Islet of Langerhans (tissue), 1 donor: ENCODE data around the gene STOML1.

Source experiments
- FAIRE-seq: peaks from one replicate; lab custom pipeline; 2011; peaks lifted over from hg19 to GRCh38; lab: Jason Lieb, UNC

Gene STOML1

GRCh38 chr15:74019734-74020133 is 27.6 kb upstream of the STOML1 start:
- no peak for FAIRE-seq

GRCh38 chr15:74013374-74013894 is 21.3 kb upstream of the STOML1 start:
- no peak for FAIRE-seq

- FAIRE-seq = no peak
Measured at GRCh38 chr15:74011610-74012009, 19.5 kb upstream of the STOML1 start.

- FAIRE-seq = no peak
Measured at GRCh38 chr15:74010929-74011540, 18.9 kb upstream of the STOML1 start.

- FAIRE-seq = no peak
Measured at GRCh38 chr15:74008901-74009300, 16.8 kb upstream of the STOML1 start.

GRCh38 chr15:74007820-74008371 is 15.8 kb upstream of the STOML1 start:
- FAIRE-seq = no peak

- FAIRE-seq = no peak
Measured at GRCh38 chr15:74006774-74007639, 14.9 kb upstream of the STOML1 start.

- FAIRE-seq = no peak
Measured at GRCh38 chr15:73997986-73998385, 5.9 kb upstream of the STOML1 start.

GRCh38 chr15:73996939-73997338 is 4.8 kb upstream of the STOML1 start:
- FAIRE-seq = no peak

- FAIRE-seq = no peak
Measured at GRCh38 chr15:73996267-73996666, 4.2 kb upstream of the STOML1 start.

- no peak for FAIRE-seq
Measured at GRCh38 chr15:73994912-73995622, 3.0 kb upstream of the STOML1 start.

- no peak for FAIRE-seq
Measured at GRCh38 chr15:73994413-73994883, 2.4 kb upstream of the STOML1 start, which contains the start of gene PML. TSS of gene PML (plus strand) at chr15:73994716. CDS start at chr15:73994813, 97 bp downstream.

- FAIRE-seq = no peak
Measured at GRCh38 chr15:73993211-73993994, 1.3 kb upstream of the STOML1 start.

- FAIRE-seq = no peak
Measured at GRCh38 chr15:73992594-73992898, 451 bp upstream of the STOML1 start.

- FAIRE-seq = no peak
Measured at GRCh38 chr15:73991260-73991659, 835 bp downstream of the STOML1 start.

GRCh38 chr15:73990250-73991005 is 1.7 kb downstream of the STOML1 start:
- no peak for FAIRE-seq

- FAIRE-seq = no peak
Measured at GRCh38 chr15:73989001-73989798, 2.9 kb downstream of the STOML1 start.

- no peak for FAIRE-seq
Measured at GRCh38 chr15:73988445-73988969, 3.6 kb downstream of the STOML1 start.

- FAIRE-seq = no peak
Measured at GRCh38 chr15:73987681-73988444, 4.2 kb downstream of the STOML1 start.
